DND-41 (cell line): Measurements from ENCODE around the gene HSD17B14.

Experiments used
- CTCF ChIP-seq: IDR thresholded peaks from 2 replicates; pipeline ENCODE4 v1.5.1; 2012; ENCODE audit warnings: borderline replicate concordance, low read length, moderate library complexity, mild to moderate bottlenecking; ENCODE audit not compliant: poor library complexity, severe bottlenecking; ENCODE audit errors: extremely low read depth
- EZH2 ChIP-seq: IDR thresholded peaks from 3 replicates; pipeline ENCODE4 v1.6.1; 2012; ENCODE audit warnings: borderline replicate concordance, low read depth, mild to moderate bottlenecking, moderate library complexity, low read length, inconsistent platforms; ENCODE audit not compliant: severe bottlenecking

- TF ChIP-seq EZH2 (no peak), CTCF (no peak)
These were observed 5.3 kb downstream of the HSD17B14 start for GRCh38 chr19:48830965-48831364.
